HFF-Myc (cell line): ENCODE data around the gene EP300.

ENCODE experiments used
- DNase-seq: peaks from one replicate; pipeline ENCODE4 v3.0.0-alpha.2; 2011; ENCODE audit warnings: low read depth; ENCODE audit errors: extremely low read depth
- H3K4me3 ChIP-seq: replicated peaks from 2 replicates; pipeline ENCODE4 v1.5.1; 2011; ENCODE audit warnings: low read depth, mild to moderate bottlenecking, control low read depth, low read length
- CTCF ChIP-seq: IDR thresholded peaks from 2 replicates; pipeline ENCODE4 v1.5.1; 2012; ENCODE audit warnings: mild to moderate bottlenecking, low read depth, low read length, control low read depth; ENCODE audit errors: missing control alignments

EP300 gene

GRCh38 chr22:41222846-41223507 is 130.6 kb downstream of the EP300 start:
- no peak overlapping the region for H3K4me3 ChIP-seq
- no peak for DNase-seq
- no peak for TF ChIP-seq CTCF

GRCh38 chr22:41223535-41223934 is 131.1 kb downstream of the EP300 start:
- no peak for DNase-seq
- no peak overlapping the region for H3K4me3 ChIP-seq
- no peak for TF ChIP-seq CTCF

GRCh38 chr22:41226723-41227655 is 134.6 kb downstream of the EP300 start:
- no peak overlapping the region for H3K4me3 ChIP-seq
- no peak for DNase-seq

GRCh38 chr22:41229215-41229614 is 136.8 kb downstream of the EP300 start:
- no peak for TF ChIP-seq CTCF
- DNase-seq = no peak
- H3K4me3 ChIP-seq = no peak overlapping the region

More at GRCh38 chr22:41226723-41227655, 134.6 kb downstream of the EP300 start:
- TF ChIP-seq CTCF = no peak
